IMR-90 (cell line): ENCODE measurements around the gene CTNND2. TPM values are rescaled to one million over a fixed set of nuclear protein-coding genes. Genes with fewer than 3 reads are reported as not detected.

Source experiments
- ATAC-seq: fragments of 200-7000 bp; cut with Tn5 transposase; 2 replicates; pipeline ENCODE4 v1.9.1; 2020; ENCODE audit warnings: low read depth, mild to moderate bottlenecking, moderate library complexity
- BruUV-seq: library from RNA; stranded (reverse); fragments of 400-500 nt; replicated peaks from 2 replicates; lab custom pipeline; 2021; lab: Mats Ljungman, UMichigan
- CTCF ChIA-PET: fragments of 300-600 bp; formaldehyde crosslinking; extraction: SDS; loops from one replicate; lab custom pipeline; 2021; ENCODE audit warnings: antibody characterized with exemption; lab: Yijun Ruan, JAX
- POLR2A ChIA-PET: fragments of 300-600 bp; sonication (Branson Sonifier 250); formaldehyde crosslinking; loops from one replicate; lab custom pipeline; 2022; ENCODE audit warnings: antibody characterized with exemption; ENCODE audit not compliant: unreplicated experiment; lab: Charles Lee
- DNase-seq: peaks from one replicate; pipeline ENCODE4 v3.0.0; 2013
- H2AFZ ChIP-seq: replicated peaks from 2 replicates; pipeline ENCODE3; 2013; ENCODE audit warnings: low read length, mild to moderate bottlenecking; ENCODE audit not compliant: poor library complexity
- H2AK5ac ChIP-seq: 2 replicates; pipeline ENCODE4 v1.6.1; 2013; ENCODE audit warnings: low read depth, low read length, inconsistent platforms
- H2AK9ac ChIP-seq: replicated peaks from 2 replicates; pipeline ENCODE3; 2013; ENCODE audit warnings: mild to moderate bottlenecking, low read depth, low read length, moderate library complexity; ENCODE audit not compliant: poor library complexity
- H2BK120ac ChIP-seq: 2 replicates; pipeline ENCODE4 v1.6.1; 2013; ENCODE audit warnings: low read depth, low read length, inconsistent platforms
- H2BK15ac ChIP-seq: 3 replicates; pipeline ENCODE4 v1.6.1; 2013; ENCODE audit warnings: low read depth, low read length, inconsistent platforms
- H2BK20ac ChIP-seq: 2 replicates; pipeline ENCODE4 v1.6.1; 2013; ENCODE audit warnings: low read depth, mild to moderate bottlenecking, inconsistent platforms, low read length, moderate library complexity
- H2BK5ac ChIP-seq: 2 replicates; pipeline ENCODE4 v1.6.1; 2013; ENCODE audit warnings: mild to moderate bottlenecking, low read depth, low read length, inconsistent platforms; ENCODE audit not compliant: poor library complexity, severe bottlenecking
- H3K14ac ChIP-seq: replicated peaks from 2 replicates; pipeline ENCODE4 v1.6.1; 2013; ENCODE audit warnings: low read depth, low read length, inconsistent platforms
- H3K18ac ChIP-seq: 2 replicates; pipeline ENCODE4 v1.6.1; 2013; ENCODE audit warnings: low read depth, low read length, control low read depth
- H3K23ac ChIP-seq: 2 replicates; pipeline ENCODE4 v1.6.1; 2013; ENCODE audit warnings: low read depth, low read length, inconsistent platforms
- H3K27ac ChIP-seq: 2 replicates; pipeline ENCODE4 v1.5.1; 2013; ENCODE audit warnings: mild to moderate bottlenecking, control low read depth, low read length; ENCODE audit not compliant: insufficient read depth
- H3K27me3 ChIP-seq: 2 replicates; pipeline ENCODE4 v1.6.1; 2013; ENCODE audit warnings: low read length; ENCODE audit not compliant: control insufficient read depth, insufficient read depth
- H3K36me3 ChIP-seq: 2 replicates; pipeline ENCODE4 v1.6.1; 2013; ENCODE audit warnings: low read length, mixed read lengths; ENCODE audit not compliant: control insufficient read depth, insufficient read depth
- H3K4ac ChIP-seq: 2 replicates; pipeline ENCODE4 v1.6.1; 2013; ENCODE audit warnings: low read depth, low read length, inconsistent platforms
- H3K4me1 ChIP-seq: 2 replicates; pipeline ENCODE4 v1.6.1; 2013; ENCODE audit warnings: low read length, mixed read lengths; ENCODE audit not compliant: control insufficient read depth, insufficient read depth
- H3K4me2 ChIP-seq: 2 replicates; pipeline ENCODE4 v1.6.1; 2013; ENCODE audit warnings: low read depth, mild to moderate bottlenecking, control low read depth, low read length, moderate library complexity
- H3K4me3 ChIP-seq: 2 replicates; pipeline ENCODE4 v1.5.1; 2013; ENCODE audit warnings: low read depth, mild to moderate bottlenecking, control low read depth, low read length, moderate library complexity; ENCODE audit not compliant: insufficient read depth
- H3K56ac ChIP-seq: 2 replicates; pipeline ENCODE4 v1.6.1; 2013; ENCODE audit warnings: low read length, inconsistent platforms; ENCODE audit not compliant: insufficient read depth; ENCODE audit errors: extremely low read depth
- H3K79me1 ChIP-seq, 2 experiments: 2 replicates each; pipeline ENCODE4 v1.6.1; 2013; ENCODE audit warnings: low read length in 2 of 2, inconsistent platforms in 1 of 2, low read depth in 1 of 2
- H3K9ac ChIP-seq: 2 replicates; pipeline ENCODE4 v1.6.1; 2013; ENCODE audit warnings: low read depth, low read length, control low read depth
- H3K9me1 ChIP-seq: 2 replicates; pipeline ENCODE4 v1.6.1; 2013; ENCODE audit warnings: low read length, inconsistent platforms; ENCODE audit not compliant: insufficient read depth
- H3K9me3 ChIP-seq: 2 replicates; pipeline ENCODE4 v1.6.1; 2013; ENCODE audit warnings: low read length; ENCODE audit not compliant: control insufficient read depth, insufficient read depth
- H4K20me1 ChIP-seq: 2 replicates; pipeline ENCODE4 v1.6.1; 2013; ENCODE audit warnings: low read length, inconsistent platforms; ENCODE audit not compliant: insufficient read depth
- H4K5ac ChIP-seq: 2 replicates; pipeline ENCODE4 v1.6.1; 2013; ENCODE audit warnings: mild to moderate bottlenecking, low read depth, low read length, control low read depth
- H4K8ac ChIP-seq, 2 experiments: 2 replicates each; pipeline ENCODE4 v1.6.1; 2013; ENCODE audit warnings: low read depth in 2 of 2, low read length in 2 of 2, control low read depth in 1 of 2, inconsistent platforms in 1 of 2
- H4K91ac ChIP-seq: 2 replicates; pipeline ENCODE4 v1.6.1; 2013; ENCODE audit warnings: low read depth, low read length, inconsistent platforms; ENCODE audit not compliant: insufficient read depth
- CHD1 ChIP-seq: IDR thresholded peaks from 2 replicates; pipeline ENCODE4 v1.6.1; 2012; ENCODE audit warnings: low read depth, low read length, improper control_type of control experiment
- NFE2L2 ChIP-seq: fragments of 150-350 bp; IDR thresholded peaks from 2 replicates; pipeline ENCODE4 v1.6.1; 2016; ENCODE audit warnings: low read depth, mild to moderate bottlenecking, low read length
- RAD21 ChIP-seq: IDR thresholded peaks from 2 replicates; pipeline ENCODE4 v1.6.1; 2012; ENCODE audit warnings: low read length, improper control_type of control experiment
- WGBS, 2 experiments: methylation state at CpG; one replicate each; pipeline versions ENCODE4 v1.1.5 to v1.1.7; 2013; ENCODE audit warnings: missing lambda C conversion rate in 2 of 2; ENCODE audit not compliant: insufficient read length in 1 of 2; ENCODE audit errors: extremely low coverage in 2 of 2; 5-methylcytosine and 5-hydroxymethylcytosine counted together
- dilution Hi-C: fragments of 300-500 bp; cut with HindIII; formaldehyde crosslinking; loops from one replicate; pipeline ENCODE4 v1.14.3; 2018; ENCODE audit warnings: low sequenced_read_pairs; ENCODE audit not compliant: unreplicated experiment
- in situ Hi-C: fragments of 300-500 bp; cut with MboI; formaldehyde crosslinking; loops from 3 replicates; pipeline ENCODE4 v1.14.3; 2019; ENCODE audit warnings: low sequenced_read_pairs, inconsistent platforms, mixed read lengths
- intact Hi-C: fragments of 100-400 bp; cut with micrococcal nuclease; formaldehyde crosslinking; loops from 2 replicates; pipeline ENCODE4 v1.10.0; 2022
- polyA plus RNA-seq, 3 experiments: library from polyadenylated mRNA; depleted of rRNA; stranded (reverse); fragments of >200 nt; gene quantifications; 2 replicates each; pipeline ENCODE4 v1.2.3, GENCODE V29; 2012; ENCODE audit warnings: low replicate concordance in 1 of 3
- total RNA-seq: library from RNA; depleted of rRNA; stranded (reverse); fragments of >200 nt; gene quantifications from 2 replicates; pipeline ENCODE4 v1.2.3, GENCODE V29; 2012
- TF ChIP-seq, protein P1 (sequence below): fragments of 150-350 bp; IDR thresholded peaks from 2 replicates; pipeline ENCODE4 v1.6.1; 2016; ENCODE audit warnings: low read depth, mild to moderate bottlenecking, low read length, moderate library complexity, borderline replicate concordance

The CTNND2 gene
- total and polyA plus RNA-seq, 2 of the 4 experiments (the other 2 are of a cell fraction): not detected

- H3K36me3 ChIP-seq: no peaks in the 10 kb centered on the region
- no peak overlapping the region for H4K91ac ChIP-seq
- CTCF ChIA-PET: interaction anchor here (0.6 kb wide), 1 partner anchor 138 kb away, joined by 3 read pairs; no protein-coding TSS in a partner anchor
- no peak overlapping the region for H2AK9ac ChIP-seq
- no TSS peak for BruUV-seq
- H2BK5ac ChIP-seq: no peak overlapping the region
- H3K14ac ChIP-seq: no peak overlapping the region
- no peak overlapping the region for H3K18ac ChIP-seq
- H2BK20ac ChIP-seq: no peak overlapping the region
- H4K8ac ChIP-seq: no peak overlapping the region
- H3K4ac ChIP-seq: no peak overlapping the region
- H3K23ac ChIP-seq: no peak overlapping the region
- no peak overlapping the region for H3K4me3 ChIP-seq
- no peak overlapping the region for H3K27ac ChIP-seq
- no peaks in the 10 kb centered on the region for H4K20me1 ChIP-seq
- no peak for ATAC-seq
- H2AFZ ChIP-seq: no peak overlapping the region
- POLR2A ChIA-PET: no interaction called here
- TF ChIP-seq RAD21 (no peak), NFE2L2 (no peak), CHD1 (no peak)
- TF ChIP-seq, protein P1, sequence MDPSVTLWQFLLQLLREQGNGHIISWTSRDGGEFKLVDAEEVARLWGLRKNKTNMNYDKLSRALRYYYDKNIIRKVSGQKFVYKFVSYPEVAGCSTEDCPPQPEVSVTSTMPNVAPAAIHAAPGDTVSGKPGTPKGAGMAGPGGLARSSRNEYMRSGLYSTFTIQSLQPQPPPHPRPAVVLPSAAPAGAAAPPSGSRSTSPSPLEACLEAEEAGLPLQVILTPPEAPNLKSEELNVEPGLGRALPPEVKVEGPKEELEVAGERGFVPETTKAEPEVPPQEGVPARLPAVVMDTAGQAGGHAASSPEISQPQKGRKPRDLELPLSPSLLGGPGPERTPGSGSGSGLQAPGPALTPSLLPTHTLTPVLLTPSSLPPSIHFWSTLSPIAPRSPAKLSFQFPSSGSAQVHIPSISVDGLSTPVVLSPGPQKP: no peak
- H3K9ac ChIP-seq: no peak overlapping the region
- in situ Hi-C loops: no loop called here
- no peak overlapping the region for H3K4me2 ChIP-seq
- H3K9me1 ChIP-seq: no peaks in the 10 kb centered on the region
- H3K56ac ChIP-seq: no peak overlapping the region
- H3K4me1 ChIP-seq: no peaks in the 10 kb centered on the region
- H4K5ac ChIP-seq: no peak overlapping the region
- dilution Hi-C loops: no loop called here
- H3K27me3 ChIP-seq: no peaks in the 10 kb centered on the region
- H2AK5ac ChIP-seq: no peak overlapping the region
- no peaks in the 10 kb centered on the region for H3K79me1 ChIP-seq
- intact Hi-C loops: no loop called here
- no CpG with 5 or more reads among the region's 6 CpGs for WGBS, 2 experiments
- no peak for DNase-seq
- H2BK15ac ChIP-seq: no peak overlapping the region
- H3K9me3 ChIP-seq: peaks cover 3% of the 10 kb centered on the region; the same call in 1 of the 2 replicates
- no peak overlapping the region for H2BK120ac ChIP-seq
Measured at GRCh38 chr5:11588803-11589202, 315.4 kb downstream of the CTNND2 start.
